ENCODE data around the gene TUBB2B.

GRCh38 chr6:3253597-3253961 lies 26.1 kb upstream of the TUBB2B start:
- no peak for TF ChIP-seq CCAR2 (IDR thresholded peaks at IDR 0.05; ENCODE audit: low read depth, low read length)
- TF ChIP-seq, protein P1, sequence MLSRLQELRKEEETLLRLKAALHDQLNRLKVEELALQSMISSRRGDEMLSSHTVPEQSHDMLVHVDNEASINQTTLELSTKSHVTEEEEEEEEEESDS (CRISPR knock-in tag; IDR thresholded peaks at IDR 0.05) = no peak
- no peak for TF ChIP-seq TRIM25 (IDR thresholded peaks at IDR 0.05; ENCODE audit: borderline replicate concordance)
- no peak for TF ChIP-seq ZNF212 (CRISPR knock-in tag; IDR thresholded peaks at IDR 0.05)
- no peak for TF ChIP-seq DMBX1 (CRISPR knock-in tag; IDR thresholded peaks at IDR 0.05; ENCODE audit: borderline replicate concordance)
- TF ChIP-seq, protein P2, sequence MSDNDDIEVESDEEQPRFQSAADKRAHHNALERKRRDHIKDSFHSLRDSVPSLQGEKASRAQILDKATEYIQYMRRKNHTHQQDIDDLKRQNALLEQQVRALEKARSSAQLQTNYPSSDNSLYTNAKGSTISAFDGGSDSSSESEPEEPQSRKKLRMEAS (CRISPR knock-in tag; IDR thresholded peaks at IDR 0.05) = no peak
- TF ChIP-seq CBFA2T3 (IDR thresholded peaks at IDR 0.05) = no peak
- no peak for TF ChIP-seq RBM14 (IDR thresholded peaks at IDR 0.05; ENCODE audit: borderline replicate concordance, insufficient read depth, low read depth, low read length)
- TF ChIP-seq ZNF12 (CRISPR knock-in tag; IDR thresholded peaks at IDR 0.05) = no peak
- no peak for TF ChIP-seq ATF3 (IDR thresholded peaks at IDR 0.05)
- TF ChIP-seq ATF3 (CRISPR knock-in tag; conservative IDR thresholded peaks at IDR 0.05) = no peak
